Heart right ventricle (tissue), 16 donors: ENCODE data around the gene PITPNB. TPM values are rescaled to one million over a fixed set of nuclear protein-coding genes. Genes with fewer than 3 reads are reported as not detected.

Source experiments
- ATAC-seq, 8 donors: fragments of 200-7000 bp; cut with Tn5 transposase; one replicate each; pipeline ENCODE4 v1.9.1; 2020; ENCODE audit warnings: mild to moderate bottlenecking in 8 of 8, moderate library complexity in 8 of 8, moderate number of reproducible peaks in 1 of 8
- DNase-seq, 2 donors: peaks; one replicate each; pipeline ENCODE4 v3.0.0-alpha.2; 2020
- H3K27ac ChIP-seq, 10 donors: fragments of 200-600 bp; sonication (generic) in 2 of 10; one replicate each; pipeline versions ENCODE4 v1.5.0 to v1.8.0; 2020 to 2022; ENCODE audit warnings: mild to moderate bottlenecking in 3 of 10
- H3K27me3 ChIP-seq, 7 donors: fragments of 200-600 bp; one replicate each; pipeline ENCODE4 v1.8.0; 2021 to 2022; ENCODE audit warnings: mild to moderate bottlenecking in 2 of 7
- H3K36me3 ChIP-seq, 9 donors: fragments of 200-600 bp; sonication (generic) in 1 of 9; one replicate each; pipeline versions ENCODE4 v1.5.0 to v1.8.0; 2020 to 2022; ENCODE audit warnings: mild to moderate bottlenecking in 2 of 9
- H3K4me1 ChIP-seq, 9 donors: fragments of 200-600 bp; sonication (generic) in 1 of 9; one replicate each; pipeline versions ENCODE4 v1.5.0 to v1.8.0; 2020 to 2022; ENCODE audit warnings: mild to moderate bottlenecking in 4 of 9
- H3K4me3 ChIP-seq, 10 donors: fragments of 200-600 bp; sonication (generic) in 2 of 10; one replicate each; pipeline versions ENCODE4 v1.5.0 to v1.8.0; 2020 to 2022; ENCODE audit warnings: mild to moderate bottlenecking in 7 of 10, moderate library complexity in 2 of 10
- H3K9me3 ChIP-seq, 11 donors: fragments of 200-600 bp in 10 of 11; sonication (generic) in 2 of 11; one replicate each; pipeline versions ENCODE4 v1.5.0 to v1.8.0; 2013 to 2022; ENCODE audit warnings: mild to moderate bottlenecking in 2 of 11, control low read depth in 1 of 11, moderate library complexity in 1 of 11
- WGBS, 2 donors: extraction: QIAGEN DNeasy Blood & Tissue Kit; methylation state at CpG; one replicate each; pipeline ENCODE4 v1.1.7; 2013; ENCODE audit warnings: inconsistent platforms in 1 of 2; 5-methylcytosine and 5-hydroxymethylcytosine counted together
- intact Hi-C, 10 donors: fragments of 100-400 bp; cut with DNase I; formaldehyde crosslinking; loops; one replicate each; pipeline versions ENCODE4 v1.11.1 to v1.14.2; 2022
- polyA plus RNA-seq, 2 donors: library from polyadenylated mRNA; stranded (reverse); fragments of 200-250 nt; gene quantifications; one replicate each; pipeline ENCODE4 v1.2.3, GENCODE V29; 2013
- total RNA-seq, 10 donors: library from RNA; stranded (reverse); fragmentation: NEBNext Ultra II Directional in 3 of 10; extraction: Animal tissue kit (Norgen Biotek cat#: 25700) in 3 of 10; gene quantifications; one replicate each; pipeline versions ENCODE4 v1.2.1 to v1.2.4, GENCODE V29; 2021 to 2023
- TF ChIP-seq, protein P1 (sequence below), 9 donors: fragments of 200-600 bp; sonication (generic) in 2 of 9; IDR thresholded peaks; one replicate each; pipeline versions ENCODE4 v1.5.0 to v1.8.0; 2021 to 2022; ENCODE audit warnings: antibody characterized with exemption in 9 of 9, mild to moderate bottlenecking in 5 of 9, moderate library complexity in 1 of 9
- donor health status: Arrhythmogenic right ventricular cardiomyopathy.
- donor health status: ischemic (EF 13 %, LVEDD 7.1; RV severe dilation, severe dysfunction).
- donor health status: healthy with polysubstance abuse.
- donor health status: DM: no; HTN: yes; CAD: no.
- donor health status: DM: no; HTN: no; CAD: no.
- donor health status: ischemic (EF 25% LVEDD 6.9; RV normal size, moderate dysfunction).
- donor health status: ischemic (EF 25% LVEDD 5.7; RV mildly dilated, moderate dysfunction).
- donor health status: healthy.
- donor health status: DM: yes; HTN: yes; CAD: no.
- donor health status: Ischemic cardiomyopathy.
- donor health status: ischemic (EF 35%, LVEDD 5.7; RV mildly dilated, moderate dysfunction).
- donor health status: nonischemic (EF 11% LVEDD 7.7; RV severe dilation, severe dysfunction).
- donor health status: DM: yes; HTN: yes; CAD: no.
- donor health status: PGD.
- donor health status: ischemic (EF 29% LVEDD 5.4; RV normal size, mild dysfunction).
- donor health status: nonischemic (EF 23%, LVEDD 6.1; RV moderate dilation, normal function).

The PITPNB gene
- total and polyA plus RNA-seq, 12 donors: 16.0 to 78.3 (median 58.1) TPM

DNA sequence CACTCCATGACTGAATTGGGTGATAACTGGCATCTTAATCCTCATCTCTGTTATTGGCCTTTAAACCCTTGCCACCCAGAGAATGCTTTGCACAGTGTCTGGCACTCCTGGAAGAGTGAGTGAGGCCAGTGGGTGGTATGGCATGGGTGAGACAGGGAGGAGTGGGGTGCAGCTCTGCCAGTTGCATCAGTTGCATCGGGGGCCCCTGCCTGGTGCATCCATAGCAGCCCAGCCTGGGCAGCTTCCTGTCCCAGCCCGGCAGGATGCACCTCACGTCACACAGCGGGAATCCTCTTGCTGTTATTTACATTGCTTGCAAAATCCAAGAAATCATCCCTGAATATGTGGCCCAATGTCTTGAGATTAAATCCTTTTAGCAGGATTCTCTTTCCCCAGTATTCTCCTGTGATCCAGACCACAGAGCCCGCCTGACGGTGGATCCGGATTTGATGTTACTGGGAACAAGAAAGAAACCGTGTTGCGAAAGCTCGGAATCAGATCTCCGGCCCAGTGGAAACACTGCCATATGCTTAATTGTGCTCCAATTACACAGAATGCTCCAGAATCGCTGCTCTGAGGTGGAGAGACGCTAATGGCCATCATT, 79.9 kb downstream of the PITPNB start:
- DNase-seq (no peak), ATAC-seq (no peak)
- peaks cover 0 to 12% (median 0%) of the 10 kb centered on the region in 9 donors for H3K36me3 ChIP-seq
- TF ChIP-seq, protein P1, sequence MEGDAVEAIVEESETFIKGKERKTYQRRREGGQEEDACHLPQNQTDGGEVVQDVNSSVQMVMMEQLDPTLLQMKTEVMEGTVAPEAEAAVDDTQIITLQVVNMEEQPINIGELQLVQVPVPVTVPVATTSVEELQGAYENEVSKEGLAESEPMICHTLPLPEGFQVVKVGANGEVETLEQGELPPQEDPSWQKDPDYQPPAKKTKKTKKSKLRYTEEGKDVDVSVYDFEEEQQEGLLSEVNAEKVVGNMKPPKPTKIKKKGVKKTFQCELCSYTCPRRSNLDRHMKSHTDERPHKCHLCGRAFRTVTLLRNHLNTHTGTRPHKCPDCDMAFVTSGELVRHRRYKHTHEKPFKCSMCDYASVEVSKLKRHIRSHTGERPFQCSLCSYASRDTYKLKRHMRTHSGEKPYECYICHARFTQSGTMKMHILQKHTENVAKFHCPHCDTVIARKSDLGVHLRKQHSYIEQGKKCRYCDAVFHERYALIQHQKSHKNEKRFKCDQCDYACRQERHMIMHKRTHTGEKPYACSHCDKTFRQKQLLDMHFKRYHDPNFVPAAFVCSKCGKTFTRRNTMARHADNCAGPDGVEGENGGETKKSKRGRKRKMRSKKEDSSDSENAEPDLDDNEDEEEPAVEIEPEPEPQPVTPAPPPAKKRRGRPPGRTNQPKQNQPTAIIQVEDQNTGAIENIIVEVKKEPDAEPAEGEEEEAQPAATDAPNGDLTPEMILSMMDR (IDR thresholded peaks at IDR 0.05): no peak
- H3K9me3 ChIP-seq: peaks cover 0 to 8% (median 0%) of the 10 kb centered on the region in 11 donors
- 86 to 90% methylated on average over 13 of the region's 13 CpGs for WGBS, 2 donors
- intact Hi-C loops: no loop called here
- H3K4me1 ChIP-seq: peaks cover 8 to 23% (median 14%) of the 10 kb centered on the region in 9 donors
- no peaks in the 10 kb centered on the region for H3K27me3 ChIP-seq
- no peak overlapping the region for H3K4me3 ChIP-seq
- no peak overlapping the region for H3K27ac ChIP-seq

DNA sequence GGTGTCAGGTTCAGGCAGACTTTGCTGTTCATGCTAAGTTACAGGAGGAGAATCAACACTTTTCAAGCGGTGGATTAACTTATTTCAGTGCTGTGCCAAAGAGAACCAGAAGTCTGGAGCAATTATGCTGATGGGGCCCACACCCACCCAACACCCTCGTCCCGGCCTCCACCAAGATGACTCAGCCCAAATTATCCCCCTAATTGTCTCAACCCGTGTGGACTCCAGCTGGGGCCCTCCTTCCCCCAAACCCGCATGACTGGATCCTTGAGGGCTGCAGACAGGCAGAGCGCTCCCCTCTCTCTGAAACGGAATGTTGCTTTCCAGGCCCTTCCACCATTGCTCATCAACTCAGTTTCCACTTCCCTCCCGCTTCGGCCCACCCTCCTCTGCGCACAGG, 82.9 kb downstream of the PITPNB start:
- TF ChIP-seq, protein P1 (IDR thresholded peaks at IDR 0.05): no peak
- Histone ChIP-seq H3K27me3 (no peaks in the 10 kb centered on the region), H3K4me1 (no peaks in the 10 kb centered on the region), H3K36me3 (peaks cover 0 to 7% (median 0%) of the 10 kb centered on the region in 9 donors), H3K4me3 (no peak overlapping the region), H3K9me3 (peaks cover 0 to 8% (median 0%) of the 10 kb centered on the region in 11 donors), H3K27ac (no peak overlapping the region)
- no peak for ATAC-seq
- DNase-seq: no peak
- intact Hi-C loops: no loop called here
- WGBS, 2 donors: 79 to 90% methylated on average over 10 of the region's 10 CpGs

DNA sequence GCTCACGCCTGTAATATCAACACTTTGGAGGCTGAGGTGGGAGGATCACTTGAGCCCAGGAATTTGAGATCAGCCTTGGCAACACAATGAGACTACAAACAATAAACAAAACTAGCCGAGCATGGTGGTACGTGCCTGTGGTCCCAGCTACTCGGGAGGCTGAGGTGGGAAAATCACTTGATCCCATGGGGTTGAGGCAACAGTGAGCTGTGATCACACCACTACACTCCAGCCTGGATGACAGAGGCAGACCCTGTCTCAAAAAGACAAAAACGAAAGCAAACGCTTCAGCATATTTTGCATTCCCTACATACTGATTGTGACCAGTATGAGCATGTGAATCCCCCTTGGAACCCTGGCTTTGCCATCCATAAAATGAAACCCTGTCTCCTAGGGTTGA, 83.6 kb downstream of the PITPNB start:
- ATAC-seq: no peak

DNA sequence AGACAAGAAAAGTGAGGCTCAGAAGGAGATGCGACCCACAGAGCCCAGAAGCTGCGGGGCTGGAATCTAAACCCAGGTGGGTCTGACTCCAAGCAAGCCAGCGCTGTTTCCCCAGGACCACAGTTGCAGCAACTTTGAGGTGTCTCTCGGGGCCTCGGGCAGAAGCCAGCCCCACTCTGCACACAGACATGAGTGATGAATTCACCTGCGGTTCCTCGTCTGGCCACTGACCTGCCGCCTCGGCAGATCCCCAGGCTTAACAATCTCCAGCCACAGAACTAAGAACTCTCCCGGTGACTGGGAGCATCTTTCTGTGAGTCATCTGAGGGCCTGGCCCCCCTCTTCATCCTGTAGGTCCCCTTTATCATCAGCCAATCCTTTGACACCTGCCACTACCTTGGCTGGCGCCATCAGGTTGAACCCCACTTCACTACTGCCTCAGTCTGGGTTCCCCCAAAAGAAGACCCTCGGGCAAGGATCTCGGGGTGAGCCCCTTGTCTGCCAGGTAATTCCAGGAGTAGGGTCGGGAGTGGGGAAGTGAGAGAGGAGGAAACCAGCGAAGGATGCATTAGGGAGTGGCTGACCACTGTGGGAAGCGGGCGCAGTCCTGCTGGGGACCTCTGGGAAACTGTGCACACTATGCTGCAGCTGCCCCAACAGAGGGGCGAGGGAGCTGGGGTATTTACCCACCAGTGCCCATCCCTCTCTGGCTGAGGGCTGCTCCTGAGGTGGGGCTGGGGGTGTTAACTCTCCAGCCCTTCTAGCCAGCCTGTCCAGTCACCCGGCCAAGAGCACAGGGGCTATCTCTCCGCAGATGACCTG, 84.5 kb downstream of the PITPNB start:
- peak in 1 of 8 donors; percentile 61 for ATAC-seq
- Histone ChIP-seq H3K36me3 (no peaks in the 10 kb centered on the region), H3K9me3 (peaks cover 0 to 8% (median 0%) of the 10 kb centered on the region in 11 donors), H3K27ac (no peak overlapping the region), H3K4me3 (no peak overlapping the region), H3K4me1 (no peaks in the 10 kb centered on the region), H3K27me3 (no peaks in the 10 kb centered on the region)
- WGBS, 2 donors: 94 to 95% methylated on average over 20 of the region's 20 CpGs
- intact Hi-C loops: no loop called here
- DNase-seq: no peak
- TF ChIP-seq, protein P1 (IDR thresholded peaks at IDR 0.05): no peak

More for the DNA sequence above, 83.6 kb downstream of the PITPNB start:
- peaks cover 0 to 8% (median 0%) of the 10 kb centered on the region in 11 donors for H3K9me3 ChIP-seq
- H3K27me3 ChIP-seq: no peaks in the 10 kb centered on the region
- H3K4me1 ChIP-seq: no peaks in the 10 kb centered on the region
- DNase-seq: no peak
- intact Hi-C loops: no loop called here
- no peaks in the 10 kb centered on the region for H3K36me3 ChIP-seq
- TF ChIP-seq, protein P1 (IDR thresholded peaks at IDR 0.05): no peak
- H3K27ac ChIP-seq: no peak overlapping the region
- no peak overlapping the region for H3K4me3 ChIP-seq
- 89 to 94% methylated on average over 6 of the region's 6 CpGs for WGBS, 2 donors
